ENCODE data around the gene PDE7B.

The PDE7B gene

DNA sequence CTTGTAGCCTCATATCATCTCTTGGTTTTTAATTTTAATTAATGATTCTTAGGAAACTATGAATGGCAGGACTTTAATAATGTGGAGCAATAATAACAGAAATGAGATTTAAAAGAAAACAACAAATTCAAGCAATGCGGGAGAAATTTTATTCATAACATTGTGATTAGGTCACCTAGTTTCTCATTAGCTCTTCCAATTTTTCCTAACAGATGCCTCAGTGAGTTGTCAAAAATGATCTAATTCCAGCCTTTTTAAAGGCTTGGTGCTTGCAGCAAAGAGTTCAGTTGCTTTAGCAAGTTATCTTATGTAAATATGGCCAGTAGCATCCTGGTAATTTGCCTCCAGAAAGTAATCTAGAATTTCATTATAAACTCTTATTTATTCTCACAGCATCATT lies 20.4 kb downstream of the PDE7B start:
- ChIA-PET CTCF (no interaction called here), POLR2A (no interaction called here)
- Histone ChIP-seq H3K4me1 (ENCODE audit: control insufficient read depth, insufficient read depth, low read length) (no peaks in the 10 kb centered on the region), H3K9me3 (ENCODE audit: control insufficient read depth, insufficient read depth, low read depth, low read length) (no peaks in the 10 kb centered on the region), H3K4me3 (ENCODE audit: low read depth, low read length) (no peak overlapping the region), H3K36me3 (ENCODE audit: control insufficient read depth in 2 of 2, insufficient read depth in 1 of 2, low read length in 2 of 2) (no peaks in the 10 kb centered on the region), H3K27ac (ENCODE audit: extremely low read depth, low read depth, low read length) (no peak overlapping the region)
- TF ChIP-seq, protein P1, sequence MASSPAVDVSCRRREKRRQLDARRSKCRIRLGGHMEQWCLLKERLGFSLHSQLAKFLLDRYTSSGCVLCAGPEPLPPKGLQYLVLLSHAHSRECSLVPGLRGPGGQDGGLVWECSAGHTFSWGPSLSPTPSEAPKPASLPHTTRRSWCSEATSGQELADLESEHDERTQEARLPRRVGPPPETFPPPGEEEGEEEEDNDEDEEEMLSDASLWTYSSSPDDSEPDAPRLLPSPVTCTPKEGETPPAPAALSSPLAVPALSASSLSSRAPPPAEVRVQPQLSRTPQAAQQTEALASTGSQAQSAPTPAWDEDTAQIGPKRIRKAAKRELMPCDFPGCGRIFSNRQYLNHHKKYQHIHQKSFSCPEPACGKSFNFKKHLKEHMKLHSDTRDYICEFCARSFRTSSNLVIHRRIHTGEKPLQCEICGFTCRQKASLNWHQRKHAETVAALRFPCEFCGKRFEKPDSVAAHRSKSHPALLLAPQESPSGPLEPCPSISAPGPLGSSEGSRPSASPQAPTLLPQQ (tag by site-specific recombination; IDR thresholded peaks at IDR 0.05): no peak
- TF ChIP-seq SP7 (tag by site-specific recombination; IDR thresholded peaks at IDR 0.05): no peak
- TF ChIP-seq KLF1 (tag by site-specific recombination; IDR thresholded peaks at IDR 0.05): no peak

DNA sequence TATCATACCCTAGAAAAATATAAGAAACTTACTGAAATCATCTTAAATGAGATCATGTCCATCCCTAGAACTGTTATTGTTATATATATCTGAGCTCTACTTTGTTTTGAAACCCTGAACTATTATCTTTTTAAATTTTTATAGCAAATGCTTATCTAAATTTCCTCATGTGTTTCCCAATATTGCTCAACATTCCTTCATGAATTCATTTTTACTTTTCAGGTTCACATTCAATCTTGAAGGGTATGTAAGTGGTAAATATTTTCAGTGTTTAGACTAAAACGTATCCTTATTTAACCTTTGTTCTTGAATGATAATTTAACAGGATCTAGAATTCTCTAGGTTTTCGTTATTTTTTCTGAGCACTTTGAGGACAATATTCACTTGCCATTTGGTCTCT lies 23.9 kb downstream of the PDE7B start:
- Histone ChIP-seq H3K27ac (ENCODE audit: extremely low read depth, low read depth, low read length) (no peak overlapping the region), H3K36me3 (ENCODE audit: control insufficient read depth in 2 of 2, insufficient read depth in 1 of 2, low read length in 2 of 2) (no peaks in the 10 kb centered on the region), H3K9me3 (ENCODE audit: control insufficient read depth, insufficient read depth, low read depth, low read length) (no peaks in the 10 kb centered on the region), H3K4me3 (ENCODE audit: low read depth, low read length) (no peak overlapping the region), H3K4me1 (ENCODE audit: control insufficient read depth, insufficient read depth, low read length) (no peaks in the 10 kb centered on the region)
- CTCF ChIA-PET: interaction anchor here (1.8 kb wide), 1 partner anchor 34 kb away, joined by 6 read pairs; no protein-coding TSS in a partner anchor
- TF ChIP-seq ZNF398 (tag by site-specific recombination; IDR thresholded peaks at IDR 0.05): no peak
- TF ChIP-seq ZNF660 (tag by site-specific recombination; IDR thresholded peaks at IDR 0.05): no peak
- TF ChIP-seq ZNF324 (tag by site-specific recombination; IDR thresholded peaks at IDR 0.05): no peak
- no peak for TF ChIP-seq ZNF548 (tag by site-specific recombination; IDR thresholded peaks at IDR 0.05)
- no peak for TF ChIP-seq ZNF2 (tag by site-specific recombination; IDR thresholded peaks at IDR 0.05)
- no peak for TF ChIP-seq HIC1 (tag by site-specific recombination; IDR thresholded peaks at IDR 0.05)
- no peak for TF ChIP-seq GLI4 (tag by site-specific recombination; IDR thresholded peaks at IDR 0.05)
- no peak for TF ChIP-seq ZNF521 (tag by site-specific recombination; IDR thresholded peaks at IDR 0.05)
- TF ChIP-seq AEBP2 (tag by site-specific recombination; IDR thresholded peaks at IDR 0.05; ENCODE audit: borderline replicate concordance): no peak
- TF ChIP-seq ZBTB26 (tag by site-specific recombination; optimal IDR thresholded peaks at IDR 0.05): no peak
- no peak for TF ChIP-seq ZNF510 (tag by site-specific recombination; IDR thresholded peaks at IDR 0.05; ENCODE audit: insufficient replicate concordance)
- TF ChIP-seq GLI2 (tag by site-specific recombination; IDR thresholded peaks at IDR 0.05; ENCODE audit: borderline replicate concordance, low read depth): no peak
- no peak for TF ChIP-seq ZNF148 (tag by site-specific recombination; IDR thresholded peaks at IDR 0.05; ENCODE audit: borderline replicate concordance)
- no peak for TF ChIP-seq ZSCAN4 (tag by site-specific recombination; IDR thresholded peaks at IDR 0.05)
- no peak for TF ChIP-seq SCRT1 (tag by site-specific recombination; IDR thresholded peaks at IDR 0.05; ENCODE audit: borderline replicate concordance)
- TF ChIP-seq ZNF571 (tag by site-specific recombination; IDR thresholded peaks at IDR 0.05): no peak
- TF ChIP-seq ZNF658 (tag by site-specific recombination; IDR thresholded peaks at IDR 0.05): no peak
- POLR2A ChIA-PET: no interaction called here

Data from HEK293 (cell line).